HG03575 (cell line): Measurements from ENCODE around the gene GLB1L2.

Experiments used
- ATAC-seq: cut with Tn5 transposase; IDR thresholded peaks from one replicate; pipeline ENCODE4 v1.9.1; 2021; ENCODE audit not compliant: unreplicated experiment, insufficient number of reproducible peaks, low FRiP score; ENCODE audit errors: extremely low read depth

The GLB1L2 gene

GRCh38 chr11:134377876-134378275, 46.1 kb downstream of the GLB1L2 start:
- no peak for ATAC-seq

GRCh38 chr11:134379241-134379640, 47.5 kb downstream of the GLB1L2 start:
- no peak for ATAC-seq

GRCh38 chr11:134380229-134380628, 48.4 kb downstream of the GLB1L2 start:
- ATAC-seq = no peak

- no peak for ATAC-seq
These were observed 49.0 kb downstream of the GLB1L2 start for GRCh38 chr11:134380785-134381184.

GRCh38 chr11:134382257-134382656, 50.5 kb downstream of the GLB1L2 start:
- no peak for ATAC-seq

GRCh38 chr11:134382830-134383229, 51.0 kb downstream of the GLB1L2 start:
- no peak for ATAC-seq

- ATAC-seq = no peak
These were observed 51.9 kb downstream of the GLB1L2 start for GRCh38 chr11:134383576-134384221.

GRCh38 chr11:134384406-134384805, 52.6 kb downstream of the GLB1L2 start:
- ATAC-seq = no peak

- ATAC-seq = no peak
These were observed 53.4 kb downstream of the GLB1L2 start for GRCh38 chr11:134385171-134385570.

GRCh38 chr11:134385774-134386565, 54.2 kb downstream of the GLB1L2 start:
- no peak for ATAC-seq

GRCh38 chr11:134386945-134387344, 55.2 kb downstream of the GLB1L2 start:
- no peak for ATAC-seq

GRCh38 chr11:134387501-134387900, 55.7 kb downstream of the GLB1L2 start:
- no peak for ATAC-seq

- no peak for ATAC-seq
These were observed 56.8 kb downstream of the GLB1L2 start for GRCh38 chr11:134388590-134388989.

GRCh38 chr11:134389464-134390180, 57.8 kb downstream of the GLB1L2 start:
- ATAC-seq = no peak

GRCh38 chr11:134390706-134391569, 59.1 kb downstream of the GLB1L2 start:
- no peak for ATAC-seq

- ATAC-seq = no peak
These were observed 59.9 kb downstream of the GLB1L2 start for GRCh38 chr11:134391656-134392055.

- no peak for ATAC-seq
These were observed 61.3 kb downstream of the GLB1L2 start for GRCh38 chr11:134392953-134393615.

- no peak for ATAC-seq
These were observed 61.9 kb downstream of the GLB1L2 start for GRCh38 chr11:134393638-134394037.

GRCh38 chr11:134394311-134394710, 62.5 kb downstream of the GLB1L2 start:
- no peak for ATAC-seq
